COR-L47 (cell line): ENCODE results near the gene ARSK.

Source experiments
- DNase-seq: peaks from one replicate; lab custom pipeline; 2025; lab: John Stamatoyannopoulos, UW

ARSK gene

DNA sequence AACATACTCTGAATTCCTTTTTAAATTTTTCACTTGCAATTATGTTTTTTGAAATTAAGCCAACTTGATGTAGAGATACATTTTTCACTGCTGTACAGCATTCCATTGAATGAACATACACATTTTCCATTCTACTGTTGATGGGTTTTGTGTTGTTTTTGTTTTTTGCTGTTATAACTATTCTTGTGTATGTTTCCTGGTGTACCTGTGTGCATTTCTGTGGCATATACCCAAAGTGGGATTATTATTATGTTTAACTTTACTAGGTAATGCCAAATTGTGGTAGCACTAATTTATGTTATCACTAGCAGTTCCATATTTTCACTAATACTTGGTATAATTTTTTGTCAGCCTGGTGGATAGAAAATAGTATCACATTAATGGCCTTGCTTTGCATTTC, 94.4 kb downstream of the ARSK start:
- no peak for DNase-seq

DNA sequence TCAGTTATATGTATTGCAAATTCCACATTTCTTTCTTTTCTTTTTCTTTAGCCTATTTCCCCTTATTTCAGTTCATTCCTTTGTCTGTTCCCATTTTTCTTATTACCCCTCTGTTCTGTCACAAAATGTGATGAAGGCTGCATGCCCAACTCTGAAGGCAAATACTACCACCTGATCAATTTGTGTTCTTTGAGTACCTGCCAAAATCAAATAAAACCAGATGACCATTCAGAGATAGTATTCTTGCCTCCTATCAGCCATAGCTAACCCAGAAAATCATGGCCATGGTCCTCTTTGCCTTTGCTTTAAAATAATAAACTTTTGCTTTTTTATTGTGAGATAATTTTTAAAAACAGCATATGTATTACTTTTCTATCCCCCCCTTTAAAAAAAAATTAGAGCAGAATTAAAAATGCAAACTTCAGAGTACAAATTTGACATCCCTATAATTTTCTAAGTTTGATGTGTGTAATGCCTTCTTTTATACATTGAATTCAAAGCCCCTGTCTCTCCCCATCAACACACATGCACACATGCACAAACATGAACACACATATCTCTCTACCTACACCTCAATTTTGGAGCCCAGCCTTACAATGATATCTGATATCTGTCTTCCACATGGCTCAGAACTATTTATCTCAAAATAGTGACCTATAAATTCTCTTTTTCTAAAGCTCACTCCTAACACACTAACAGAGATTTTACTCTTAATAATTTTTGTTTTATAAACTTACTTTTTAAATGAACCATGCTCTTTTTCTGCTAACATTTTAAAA, 95.1 kb downstream of the ARSK start:
- DNase-seq, result no peak

DNA sequence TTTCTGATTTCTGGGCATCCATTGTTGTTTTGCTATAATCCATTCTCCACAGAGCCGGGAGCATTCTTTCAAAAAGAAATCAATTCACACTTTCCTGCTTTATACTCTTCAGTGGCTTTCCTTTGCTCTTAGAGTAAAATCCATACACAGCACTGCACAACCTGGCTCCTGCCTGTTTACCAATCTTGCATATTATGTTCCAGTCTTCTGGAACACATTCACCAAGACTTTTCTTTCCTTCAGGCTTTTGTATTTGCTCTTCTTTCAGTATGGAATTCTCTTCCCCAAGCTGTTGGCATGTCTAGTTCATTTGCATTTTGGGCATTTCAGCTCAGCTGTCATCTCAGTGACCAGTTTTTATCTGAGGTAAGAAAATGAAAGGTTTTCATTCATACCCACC, 97.9 kb downstream of the ARSK start:
- no peak for DNase-seq

DNA sequence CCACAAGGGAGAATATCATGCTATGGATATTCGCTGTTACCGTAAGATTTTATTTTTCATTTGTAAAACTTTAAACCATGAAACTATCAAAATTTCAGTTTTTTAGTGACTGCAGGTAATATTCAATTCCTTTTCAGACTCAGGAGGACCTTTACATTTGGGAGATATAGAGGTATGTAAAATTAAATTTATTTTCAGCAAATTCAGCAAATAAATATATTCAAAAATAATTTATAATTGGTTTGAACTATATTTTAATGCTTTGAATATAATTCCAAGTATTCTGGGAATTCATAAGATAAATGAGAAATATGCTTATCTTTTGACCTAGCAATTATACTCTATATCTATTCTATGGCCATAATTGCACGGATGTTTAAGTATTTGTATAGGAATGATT, 99.3 kb downstream of the ARSK start:
- no peak for DNase-seq
